ENCODE data around the gene YWHAE. TPM values are rescaled to one million over a fixed set of nuclear protein-coding genes. Genes with fewer than 3 reads are reported as not detected.
"Not testable (repeated sequence)": the region's sequence is repeated elsewhere in the genome, so short reads cannot be mapped to it uniquely, and the experiment has no call there.

The YWHAE gene
- 370 and 490 TPM in 2 replicates for total RNA-seq (2014; rRNA removed; shearing (Covaris generic))

DNA sequence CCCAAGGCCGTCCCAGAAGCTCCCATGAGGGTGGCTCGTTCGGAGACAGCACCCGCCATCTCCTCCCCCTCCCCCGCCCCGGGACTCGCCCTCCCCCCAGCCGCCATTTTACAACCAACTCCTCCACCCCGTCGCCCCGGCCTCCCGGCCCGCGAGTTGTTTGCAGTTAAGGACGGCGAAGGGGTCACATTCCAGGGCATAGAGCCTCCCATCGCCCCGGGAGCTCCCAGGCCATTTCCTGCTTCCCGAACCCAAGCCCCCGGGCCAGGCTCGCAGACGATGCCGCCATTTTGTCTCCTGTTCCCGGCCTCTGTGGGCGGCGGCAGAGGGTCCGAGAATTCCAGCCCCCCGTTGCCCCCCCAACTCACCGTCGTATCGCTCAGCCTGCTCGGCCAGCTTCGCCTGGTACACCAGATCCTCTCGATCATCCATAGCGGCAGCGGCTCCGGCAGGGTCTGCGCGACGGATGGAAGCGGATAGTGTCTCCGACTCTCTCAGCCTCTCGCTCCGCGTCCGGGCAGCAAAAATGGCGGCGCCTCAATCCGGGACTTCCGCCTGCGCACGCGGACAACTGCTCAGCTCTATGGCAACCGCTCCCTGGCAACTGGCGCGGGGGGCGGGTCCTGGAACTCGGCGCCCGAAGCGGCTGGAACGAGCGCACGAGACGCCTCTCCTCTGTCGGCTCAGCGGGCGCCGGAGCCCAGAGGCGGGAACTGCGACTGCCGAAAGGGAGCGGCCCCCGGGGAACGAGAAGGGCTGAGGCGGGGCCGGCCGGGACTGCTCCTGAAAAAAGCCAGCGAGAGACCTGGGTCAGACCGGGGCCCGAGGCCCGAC is at the start of gene YWHAE:
TSS of gene YWHAE (minus strand) at position 544 of the 834 bp plus-strand sequence. CDS start at position 432, 112 bp downstream.
- Histone ChIP-seq H3K9me3 (replicated peaks) (no peaks in the 10 kb centered on the region), H3K4me3 (peak within 1 kb of the TSS; percentile 90), H3K4me1 (replicated peaks) (peaks cover 20% of the 10 kb centered on the region), H3K27me3 (replicated peaks) (no peaks in the 10 kb centered on the region), H3K36me3 (peaks cover 43% of the 10 kb centered on the region), H3K27ac (peak within 1 kb of the TSS; percentile 96)
- DNase-seq (ENCODE audit: low read depth in 1 of 2, low spot score in 2 of 2): peak; percentile 96 to 97

DNA sequence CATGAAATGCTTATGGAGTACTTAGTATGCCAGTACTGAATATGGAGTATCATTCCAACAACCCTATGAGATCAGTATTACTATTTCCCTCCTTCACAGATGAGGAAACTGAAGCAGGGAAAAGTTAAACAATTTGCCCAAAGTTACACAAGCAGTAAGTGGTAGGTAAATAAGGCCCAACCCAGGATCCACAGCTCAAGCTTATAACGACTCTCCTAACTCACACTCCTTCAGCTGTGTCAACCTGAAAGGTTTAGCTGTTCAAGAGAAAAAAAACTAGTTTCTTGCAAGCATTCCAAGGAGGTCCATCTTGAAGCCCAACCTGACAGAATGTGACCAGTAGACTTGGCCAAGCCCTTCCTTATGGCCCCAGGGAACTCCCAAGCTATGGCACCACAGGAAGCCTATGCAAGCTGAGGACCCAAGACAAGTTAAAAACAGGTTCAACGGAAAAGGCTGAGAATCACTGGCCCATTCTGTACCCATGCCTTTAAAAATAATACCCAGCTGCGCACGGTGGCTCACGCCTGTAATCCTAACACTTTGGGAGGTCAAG is 49.5 kb upstream of the YWHAE start:
- Histone ChIP-seq H3K27me3 (replicated peaks) (no peaks in the 10 kb centered on the region), H3K9me3 (replicated peaks) (no peaks in the 10 kb centered on the region), H3K36me3 (peaks cover 66% of the 10 kb centered on the region), H3K4me3 (no peak overlapping the region), H3K4me1 (replicated peaks) (peaks cover 6% of the 10 kb centered on the region), H3K27ac (no peak overlapping the region)
- DNase-seq (ENCODE audit: low read depth in 1 of 2, low spot score in 2 of 2): no peak

DNA sequence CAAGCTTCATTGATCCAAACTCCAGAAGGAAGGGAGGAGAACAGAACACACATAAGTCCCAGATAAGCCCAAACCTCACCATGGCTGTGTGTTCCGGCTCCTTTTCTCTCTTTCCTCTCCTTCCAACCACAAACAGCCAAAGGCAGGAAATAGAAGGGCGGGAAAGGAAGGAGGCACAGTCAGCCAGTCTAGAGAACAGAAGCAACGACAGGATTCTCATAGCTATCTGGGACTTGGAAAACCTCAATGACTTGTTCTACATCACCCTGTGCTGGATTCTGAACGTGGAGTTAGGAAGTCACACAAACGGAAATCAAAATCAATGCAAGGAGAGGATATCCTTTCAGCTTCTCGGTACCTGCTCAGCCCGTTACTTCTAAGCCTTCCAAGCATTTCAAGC is 47.0 kb upstream of the YWHAE start:
- Histone ChIP-seq H3K9me3 (replicated peaks) (no peaks in the 10 kb centered on the region), H3K4me3 (no peak overlapping the region), H3K4me1 (replicated peaks) (no peaks in the 10 kb centered on the region), H3K27me3 (replicated peaks) (no peaks in the 10 kb centered on the region), H3K36me3 (peaks cover 59% of the 10 kb centered on the region), H3K27ac (no peak overlapping the region)
- DNase-seq (ENCODE audit: low read depth in 1 of 2, low spot score in 2 of 2): no peak

DNA sequence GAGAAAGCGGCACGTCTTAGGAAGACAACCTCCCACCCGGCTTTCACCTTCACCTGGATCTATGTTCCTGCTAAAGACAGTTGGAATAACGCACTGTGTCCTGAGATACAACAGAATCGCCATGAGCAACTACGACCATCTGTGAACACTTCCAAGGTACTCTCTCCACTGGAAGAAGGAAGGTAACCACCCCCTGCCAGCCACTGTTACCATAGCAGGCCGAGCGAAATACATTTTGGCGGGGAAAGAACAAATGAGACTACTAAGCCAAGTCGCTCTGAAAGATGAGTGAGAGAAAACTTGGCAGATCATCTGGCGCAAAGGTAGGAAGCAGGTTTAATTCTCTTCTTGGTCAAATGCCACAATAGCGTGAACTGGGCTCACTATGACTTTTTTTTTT is 46.2 kb upstream of the YWHAE start:
- no peaks in the 10 kb centered on the region for H3K9me3 ChIP-seq (replicated peaks)
- H3K4me3 ChIP-seq: no peak overlapping the region
- H3K36me3 ChIP-seq: peaks cover 56% of the 10 kb centered on the region
- H3K27me3 ChIP-seq (replicated peaks): no peaks in the 10 kb centered on the region
- no peak for DNase-seq (ENCODE audit: low read depth in 1 of 2, low spot score in 2 of 2)
- H3K4me1 ChIP-seq (replicated peaks): no peaks in the 10 kb centered on the region
- H3K27ac ChIP-seq: no peak overlapping the region

DNA sequence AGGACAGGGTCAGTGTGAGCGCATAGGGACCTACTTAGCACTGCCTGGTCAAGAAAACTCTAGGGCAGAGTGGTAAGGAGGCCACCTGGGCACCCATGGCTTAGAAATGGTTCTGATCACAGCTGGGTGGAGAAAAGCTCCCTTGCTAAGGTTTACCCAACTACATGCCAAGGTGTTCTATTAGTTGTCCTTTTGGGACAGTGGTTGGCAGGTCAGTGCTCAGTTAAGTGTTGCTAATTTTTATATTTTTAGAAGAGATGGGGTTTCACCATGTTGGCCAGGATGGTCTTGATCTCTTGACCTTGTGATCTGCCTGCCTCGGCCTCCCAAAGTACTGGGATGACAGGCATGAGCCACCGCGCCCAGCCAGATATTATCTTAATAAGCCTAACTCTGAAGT is 45.7 kb upstream of the YWHAE start:
- H3K4me1 ChIP-seq (replicated peaks); H3K27ac ChIP-seq: not testable (repeated sequence)
- H3K36me3 ChIP-seq: peaks cover 60% of the 10 kb centered on the region

DNA sequence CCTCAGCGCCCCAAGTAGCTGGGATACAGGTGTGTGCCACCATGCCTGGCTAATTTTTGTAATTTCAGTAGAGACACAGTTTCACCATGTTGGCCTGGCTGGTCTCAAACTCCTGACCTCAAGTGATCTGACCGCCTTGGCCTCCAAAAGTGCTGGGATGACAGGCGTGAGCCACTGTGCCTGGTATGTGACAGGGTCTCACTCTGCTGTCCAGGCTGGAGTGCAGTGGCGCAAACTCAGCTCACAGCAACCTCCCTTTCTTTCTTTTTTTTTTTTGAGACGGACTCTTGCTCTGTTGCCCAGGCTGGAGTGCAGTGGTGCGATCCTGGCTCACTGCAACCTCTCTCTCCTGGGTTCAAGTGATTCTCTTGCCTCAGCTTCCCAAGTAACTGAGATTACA is 42.7 kb upstream of the YWHAE start:
- not testable (repeated sequence) for H3K27me3 ChIP-seq (replicated peaks); H3K27ac ChIP-seq; H3K4me3 ChIP-seq; DNase-seq (ENCODE audit: low read depth in 1 of 2, low spot score in 2 of 2); H3K9me3 ChIP-seq (replicated peaks)
- Histone ChIP-seq H3K36me3 (peaks cover 56% of the 10 kb centered on the region), H3K4me1 (replicated peaks) (peaks cover 17% of the 10 kb centered on the region)

More for the DNA sequence above, 45.7 kb upstream of the YWHAE start:
- DNase-seq (ENCODE audit: low read depth in 1 of 2, low spot score in 2 of 2); H3K9me3 ChIP-seq (replicated peaks); H3K4me3 ChIP-seq; H3K27me3 ChIP-seq (replicated peaks): not testable (repeated sequence)

DNA sequence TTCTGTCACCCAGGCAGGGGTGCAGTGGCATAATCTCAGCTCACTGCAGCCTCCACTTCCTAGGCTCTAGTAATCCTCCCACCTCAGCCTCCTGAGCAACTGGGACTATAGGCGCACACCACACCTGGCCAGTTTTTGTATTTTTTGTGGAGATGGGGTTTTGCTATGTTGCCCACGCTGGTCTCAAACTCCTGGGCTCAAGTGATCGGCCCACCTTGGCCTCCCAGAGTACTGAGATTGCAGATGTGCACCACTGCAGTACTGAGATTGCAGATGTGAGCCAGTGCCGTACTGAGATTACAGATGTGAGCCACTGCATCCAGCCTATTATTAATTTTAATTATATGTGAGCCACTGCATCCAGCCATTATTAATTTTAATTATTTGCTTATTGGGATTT is 42.2 kb upstream of the YWHAE start:
- Histone ChIP-seq H3K4me3 (no peak overlapping the region), H3K36me3 (peaks cover 55% of the 10 kb centered on the region), H3K4me1 (replicated peaks) (peaks cover 17% of the 10 kb centered on the region), H3K27me3 (replicated peaks) (no peaks in the 10 kb centered on the region), H3K27ac (no peak overlapping the region), H3K9me3 (replicated peaks) (no peaks in the 10 kb centered on the region; the same call in 1 of the 2 replicates)
- no peak for DNase-seq (ENCODE audit: low read depth in 1 of 2, low spot score in 2 of 2)

DNA sequence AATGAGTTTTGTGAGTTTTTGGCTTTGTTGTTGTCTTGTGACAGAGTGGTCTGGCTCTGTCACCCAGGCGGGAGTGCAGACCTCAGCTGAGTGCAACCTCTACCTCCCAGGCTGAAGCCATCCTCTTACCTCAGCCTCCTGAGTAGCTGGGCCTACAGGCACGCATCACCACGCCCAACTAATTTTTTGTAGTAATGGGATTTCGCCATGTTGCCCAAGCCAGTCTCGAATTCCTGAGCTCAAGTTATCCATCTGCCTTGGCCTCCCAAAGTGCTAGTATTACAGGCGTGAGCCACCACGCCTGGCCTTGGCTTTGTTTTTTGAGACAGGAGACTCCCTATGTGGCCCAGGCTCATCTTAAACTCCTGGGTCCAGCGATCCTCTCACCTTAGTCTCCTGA is 40.9 kb upstream of the YWHAE start:
- Histone ChIP-seq H3K27me3 (replicated peaks) (no peaks in the 10 kb centered on the region), H3K27ac (no peak overlapping the region), H3K9me3 (replicated peaks) (no peaks in the 10 kb centered on the region; the same call in 1 of the 2 replicates), H3K36me3 (peaks cover 61% of the 10 kb centered on the region), H3K4me1 (replicated peaks) (peaks cover 17% of the 10 kb centered on the region), H3K4me3 (no peak overlapping the region)
- no peak for DNase-seq (ENCODE audit: low read depth in 1 of 2, low spot score in 2 of 2)

DNA sequence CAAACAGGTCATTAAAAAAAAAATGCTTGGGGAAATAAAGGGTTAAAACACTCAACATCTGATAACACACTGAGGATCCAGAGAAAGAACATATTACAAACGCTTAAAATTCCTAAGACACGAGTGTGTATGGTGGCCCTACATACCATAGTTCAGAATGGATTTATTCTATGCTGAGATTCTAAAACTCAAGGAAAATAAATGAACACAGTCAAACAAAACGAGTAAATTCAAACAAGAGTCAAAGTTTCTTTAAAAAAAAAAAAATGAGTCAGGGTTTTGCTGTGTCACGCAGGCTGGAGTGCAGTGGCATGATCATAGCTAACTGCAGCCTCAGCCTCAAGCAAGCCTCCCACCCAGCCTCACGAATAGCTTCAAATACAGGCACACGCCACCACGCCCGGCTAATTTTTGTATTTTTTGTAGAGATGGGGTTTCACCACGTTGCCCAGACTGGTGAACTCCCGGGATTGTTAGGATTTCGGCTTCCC is 38.6 kb upstream of the YWHAE start:
- peak; percentile 52 to 70 for DNase-seq (ENCODE audit: low read depth in 1 of 2, low spot score in 2 of 2)
- H3K27me3 ChIP-seq (replicated peaks): no peaks in the 10 kb centered on the region
- H3K4me3 ChIP-seq: no peak overlapping the region
- H3K36me3 ChIP-seq: peaks cover 73% of the 10 kb centered on the region
- H3K27ac ChIP-seq: peak overlapping the region; percentile 78
- no peaks in the 10 kb centered on the region; the same call in 1 of the 2 replicates for H3K9me3 ChIP-seq (replicated peaks)
- H3K4me1 ChIP-seq (replicated peaks): peaks cover 17% of the 10 kb centered on the region

DNA sequence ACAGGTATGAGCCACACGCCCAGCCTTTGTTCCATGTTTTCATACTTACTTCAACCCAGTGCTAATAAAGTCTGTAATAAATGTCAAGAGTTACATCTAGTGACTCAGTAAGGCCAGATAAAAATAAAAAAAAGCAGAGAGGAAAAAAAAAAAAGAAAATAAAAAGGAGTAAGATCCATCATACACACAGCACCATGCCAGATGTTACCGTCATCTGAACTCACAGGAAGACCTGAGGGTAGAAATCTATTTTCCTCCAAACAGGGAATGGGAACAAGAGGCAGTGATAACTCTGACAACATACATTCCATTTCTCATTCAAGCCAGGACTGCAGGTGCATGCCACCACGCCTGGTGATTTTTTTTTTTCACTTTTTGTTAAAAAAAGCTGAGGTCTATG is 35.3 kb upstream of the YWHAE start:
- peaks cover 69% of the 10 kb centered on the region for H3K36me3 ChIP-seq
- peaks cover 17% of the 10 kb centered on the region for H3K4me1 ChIP-seq (replicated peaks)

DNA sequence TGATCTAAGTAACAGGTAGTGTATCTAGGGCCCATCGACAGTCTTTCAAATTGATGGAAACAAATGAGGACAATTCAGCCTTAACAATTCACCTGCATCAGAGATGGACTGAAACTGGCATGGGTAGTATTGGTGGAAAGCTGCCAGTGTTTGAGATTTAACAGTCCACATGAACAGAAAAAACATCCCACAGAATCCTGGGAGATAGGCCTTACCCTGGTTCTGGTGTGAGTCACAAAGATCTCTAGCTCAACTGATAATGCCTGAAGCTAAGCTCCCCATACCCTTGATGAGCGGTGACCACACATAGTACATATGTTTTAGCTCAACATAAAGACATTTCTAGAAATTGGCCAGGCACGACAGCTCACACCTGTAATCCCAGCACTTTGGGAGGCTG is 34.1 kb upstream of the YWHAE start:
- Histone ChIP-seq H3K4me3 (no peak overlapping the region), H3K36me3 (peaks cover 67% of the 10 kb centered on the region), H3K27me3 (replicated peaks) (no peaks in the 10 kb centered on the region), H3K27ac (no peak overlapping the region), H3K9me3 (replicated peaks) (no peaks in the 10 kb centered on the region), H3K4me1 (replicated peaks) (peaks cover 12% of the 10 kb centered on the region)
- no peak for DNase-seq (ENCODE audit: low read depth in 1 of 2, low spot score in 2 of 2)

More for the DNA sequence above, 35.3 kb upstream of the YWHAE start:
- no peaks in the 10 kb centered on the region for H3K9me3 ChIP-seq (replicated peaks)
- no peaks in the 10 kb centered on the region for H3K27me3 ChIP-seq (replicated peaks)
- H3K27ac ChIP-seq: no peak overlapping the region
- no peak for DNase-seq (ENCODE audit: low read depth in 1 of 2, low spot score in 2 of 2)
- no peak overlapping the region for H3K4me3 ChIP-seq

DNA sequence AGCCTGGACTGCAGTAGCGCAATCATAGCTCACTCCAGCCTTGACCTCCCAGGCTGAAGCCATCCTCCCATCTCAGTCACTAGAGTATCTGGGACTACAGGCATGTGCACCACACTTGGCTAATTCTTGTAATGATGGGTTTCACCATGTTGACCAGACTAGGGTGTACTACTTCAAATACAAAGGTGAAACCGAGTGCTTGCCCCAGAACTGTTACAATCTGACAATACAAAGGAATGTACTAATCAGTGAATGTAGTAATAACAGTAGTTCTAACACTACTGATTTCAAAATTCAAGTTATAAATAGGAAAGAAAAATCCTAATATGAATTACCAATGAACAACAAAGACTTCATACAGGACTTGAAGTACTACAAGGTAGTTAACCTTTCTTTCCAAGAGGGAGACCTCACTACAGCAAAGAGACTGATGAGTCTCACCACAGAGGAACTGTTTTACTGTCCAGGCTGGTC is 31.6 kb upstream of the YWHAE start:
- no peaks in the 10 kb centered on the region for H3K9me3 ChIP-seq (replicated peaks)
- DNase-seq (ENCODE audit: low read depth in 1 of 2, low spot score in 2 of 2): no peak

DNA sequence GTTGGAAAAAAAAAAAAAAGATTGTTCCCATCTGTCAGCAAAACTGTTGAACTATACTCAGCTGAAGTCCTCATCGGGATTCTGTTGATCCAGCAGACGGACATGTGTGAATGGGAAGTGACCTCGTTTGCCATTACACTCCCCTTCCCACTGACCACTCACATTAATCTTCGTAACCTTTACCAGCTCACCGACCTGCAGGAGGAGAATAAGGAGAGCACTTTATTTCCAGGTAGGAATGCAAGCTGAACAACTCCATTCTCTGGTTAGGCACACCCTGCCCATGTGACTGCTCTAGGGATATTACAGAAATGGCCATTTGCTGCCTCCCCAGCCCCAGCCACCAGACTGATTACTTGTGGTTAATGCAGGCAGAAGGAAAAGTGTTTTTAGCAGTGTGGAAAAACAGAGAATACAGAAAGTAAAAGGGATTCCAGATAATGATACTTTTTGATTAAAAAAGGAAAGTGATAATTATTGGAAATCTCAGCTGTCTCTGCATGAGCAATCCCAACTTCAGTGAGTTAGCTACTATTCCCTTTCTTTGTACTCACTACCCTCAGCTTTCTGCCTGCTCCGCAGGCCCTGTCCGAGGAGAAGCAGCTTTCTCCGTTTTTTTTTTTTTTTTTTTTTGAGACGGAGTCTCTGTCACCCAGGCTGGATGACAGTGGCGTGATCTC is 23.6 kb upstream of the YWHAE start:
- H3K27ac ChIP-seq: peak overlapping the region; percentile 84
- peaks cover 33% of the 10 kb centered on the region for H3K4me1 ChIP-seq (replicated peaks)
- peaks cover 75% of the 10 kb centered on the region for H3K36me3 ChIP-seq
- no peak for DNase-seq (ENCODE audit: low read depth in 1 of 2, low spot score in 2 of 2)
- no peaks in the 10 kb centered on the region for H3K9me3 ChIP-seq (replicated peaks)
- no peaks in the 10 kb centered on the region for H3K27me3 ChIP-seq (replicated peaks)
- H3K4me3 ChIP-seq: no peak overlapping the region

More for the DNA sequence above, 31.6 kb upstream of the YWHAE start:
- H3K27me3 ChIP-seq (replicated peaks): no peaks in the 10 kb centered on the region
- H3K36me3 ChIP-seq: peaks cover 66% of the 10 kb centered on the region
- no peak overlapping the region for H3K27ac ChIP-seq
- no peak overlapping the region for H3K4me3 ChIP-seq
- H3K4me1 ChIP-seq (replicated peaks): no peaks in the 10 kb centered on the region

Data from SJSA1 (cell line).